T-helper 22 cell (primary cell): ENCODE results near the gene PIK3C3.
"Not testable (repeated sequence)": the region's sequence is repeated elsewhere in the genome, so short reads cannot be mapped to it uniquely, and the experiment has no call there.

Experiments
- DNase-seq: peaks from one replicate; pipeline ENCODE4 v3.0.0-alpha.2; 2020; ENCODE audit warnings: low read depth

The PIK3C3 gene

DNA sequence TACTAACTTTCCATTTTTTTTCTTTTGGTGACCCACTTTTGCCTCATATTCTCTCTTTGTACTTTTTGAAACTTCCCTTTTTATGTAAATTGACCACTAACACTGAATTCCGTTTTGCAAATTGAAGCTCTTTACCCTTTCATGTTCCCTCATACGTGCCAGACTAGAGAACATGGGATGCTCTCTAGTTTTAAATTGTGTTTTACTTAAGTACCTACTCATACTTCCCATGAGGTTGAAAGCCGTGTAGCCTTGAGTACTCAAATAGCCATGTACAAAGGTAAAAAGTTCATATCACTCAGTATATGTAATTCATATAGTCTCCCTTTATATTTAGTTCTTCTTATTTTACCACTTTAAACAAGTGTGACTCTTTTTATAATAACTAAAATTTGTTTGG is 119.7 kb downstream of the PIK3C3 start:
- DNase-seq = no peak

DNA sequence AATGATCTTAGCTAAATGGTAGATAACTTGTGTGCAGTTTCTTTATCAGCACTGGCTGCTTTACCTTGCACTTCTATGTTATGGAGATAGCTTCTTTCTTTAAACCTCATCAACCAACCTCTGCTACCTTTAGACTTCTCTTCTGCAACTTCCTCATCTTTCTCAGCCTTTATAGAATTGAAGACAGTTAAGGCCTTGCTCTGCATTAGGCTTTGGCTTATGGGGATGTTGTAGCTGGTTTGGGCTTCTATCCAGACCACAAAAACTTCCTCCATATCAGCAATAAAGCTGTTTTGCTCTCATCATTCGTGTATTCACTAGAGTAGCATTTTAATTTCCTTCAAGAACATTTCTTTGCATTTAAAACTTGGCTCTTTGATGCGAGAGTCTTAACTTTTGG is 123.7 kb downstream of the PIK3C3 start:
- DNase-seq = no peak

DNA sequence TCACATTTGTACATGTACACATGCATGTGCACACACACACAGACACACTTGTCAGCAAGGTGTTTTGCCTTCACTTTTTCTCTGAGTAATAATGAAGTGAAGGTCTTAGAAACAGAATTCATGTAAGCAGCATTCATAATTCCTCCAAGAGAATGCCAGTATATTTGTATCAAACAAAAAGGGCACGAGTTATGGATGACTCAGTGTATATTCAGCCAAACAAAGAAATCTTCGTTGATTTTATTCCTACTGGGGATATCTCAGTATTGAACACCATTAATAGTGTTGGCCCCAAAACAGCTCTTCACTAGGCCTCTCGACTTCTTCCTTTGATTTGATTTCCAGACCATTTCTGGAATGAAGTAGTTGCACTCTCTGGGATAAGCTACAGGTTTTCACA is 125.3 kb downstream of the PIK3C3 start:
- no peak for DNase-seq

DNA sequence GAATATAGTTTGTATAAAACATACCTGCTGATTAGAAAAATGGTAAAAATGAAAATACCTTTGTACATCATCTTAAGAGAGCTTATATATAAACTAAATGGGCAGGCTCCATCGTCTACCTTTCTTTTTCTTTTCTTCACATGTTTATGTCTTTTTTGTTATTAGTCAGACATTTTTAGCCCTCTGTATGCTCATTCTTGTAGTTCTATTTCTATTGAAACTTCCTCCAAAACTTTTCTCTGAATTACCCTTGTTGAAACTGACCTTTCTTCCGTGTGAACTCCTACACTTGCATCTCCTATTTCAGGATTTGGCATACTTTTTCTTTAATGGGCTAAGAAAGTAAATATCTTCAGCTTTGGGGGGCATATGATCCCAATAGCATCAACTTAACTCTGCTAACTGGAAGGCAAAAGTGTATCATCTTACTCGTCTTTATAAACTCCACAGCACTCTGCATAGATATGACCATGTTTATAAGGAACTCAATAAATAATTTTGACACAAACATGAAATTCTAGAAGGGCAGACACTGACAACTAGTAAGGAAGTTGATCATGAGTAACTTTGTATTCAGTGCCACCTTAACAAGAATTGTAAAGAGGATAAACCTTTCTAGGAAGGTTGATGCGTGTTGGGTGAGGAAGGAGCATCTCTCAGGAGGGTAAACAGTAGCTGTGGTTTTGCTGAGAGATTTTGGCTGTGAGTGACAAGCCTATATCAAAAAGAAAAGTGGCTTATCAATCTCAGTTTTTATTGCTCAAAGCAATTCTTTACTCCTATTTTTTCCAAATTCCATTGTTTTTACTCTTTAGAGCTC is 127.6 kb downstream of the PIK3C3 start:
- DNase-seq = no peak

DNA sequence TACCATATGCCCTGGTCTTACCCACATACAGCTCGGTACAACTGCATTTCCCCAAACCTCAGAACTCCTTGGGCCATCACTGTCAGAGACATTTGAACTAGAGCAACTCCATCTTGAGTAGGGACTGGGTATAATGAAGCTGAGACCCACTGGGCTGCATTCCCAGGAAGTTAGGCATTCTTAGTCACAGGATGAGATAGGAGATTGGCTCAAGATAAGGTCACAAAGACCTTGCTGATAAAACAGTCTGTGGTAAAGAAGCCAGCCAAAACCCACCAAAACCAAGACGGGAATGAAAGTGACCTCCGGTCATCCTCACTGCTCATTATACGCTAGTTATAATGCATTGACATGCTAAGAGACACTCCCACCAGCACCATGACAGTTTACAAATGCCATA is 131.3 kb downstream of the PIK3C3 start:
- no peak for DNase-seq

DNA sequence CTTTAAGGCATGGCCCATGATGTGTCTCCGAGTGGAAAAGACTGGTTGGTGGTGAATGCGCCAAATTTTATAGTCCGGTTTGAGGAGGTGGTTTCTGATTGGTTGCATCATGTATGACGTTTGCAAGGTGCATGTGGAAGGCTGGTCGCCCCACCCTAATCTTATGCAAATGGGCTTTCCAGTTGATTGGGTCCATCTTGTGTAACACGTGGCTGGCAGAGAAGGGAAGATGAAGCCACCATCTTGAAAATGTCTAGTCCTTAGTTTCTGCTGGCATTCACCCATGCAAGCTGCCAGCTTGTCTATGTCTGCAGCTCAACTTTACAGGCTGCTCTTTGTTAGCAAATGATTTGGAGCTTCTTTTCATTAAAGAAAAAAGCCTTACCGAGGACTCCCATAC is 132.2 kb downstream of the PIK3C3 start:
- no peak for DNase-seq

DNA sequence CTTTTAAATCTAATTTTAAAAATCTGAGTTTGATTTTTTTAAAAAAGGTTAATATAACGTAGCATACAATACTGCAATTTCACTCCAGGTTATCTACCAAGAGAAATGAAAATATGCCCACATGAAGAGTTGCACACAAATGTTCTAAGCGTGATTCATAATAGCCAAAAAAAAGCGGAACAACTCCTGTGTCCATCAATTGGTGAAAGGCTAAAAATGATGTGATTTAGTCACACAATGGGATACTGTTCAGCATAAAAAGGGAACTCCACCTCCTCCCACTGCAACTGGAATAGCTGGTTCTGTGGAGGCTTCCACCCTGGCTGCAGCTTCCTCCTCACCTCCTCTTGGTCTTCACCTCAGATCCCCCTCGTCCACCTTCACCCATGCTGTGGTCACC is 132.8 kb downstream of the PIK3C3 start:
- no peak for DNase-seq

DNA sequence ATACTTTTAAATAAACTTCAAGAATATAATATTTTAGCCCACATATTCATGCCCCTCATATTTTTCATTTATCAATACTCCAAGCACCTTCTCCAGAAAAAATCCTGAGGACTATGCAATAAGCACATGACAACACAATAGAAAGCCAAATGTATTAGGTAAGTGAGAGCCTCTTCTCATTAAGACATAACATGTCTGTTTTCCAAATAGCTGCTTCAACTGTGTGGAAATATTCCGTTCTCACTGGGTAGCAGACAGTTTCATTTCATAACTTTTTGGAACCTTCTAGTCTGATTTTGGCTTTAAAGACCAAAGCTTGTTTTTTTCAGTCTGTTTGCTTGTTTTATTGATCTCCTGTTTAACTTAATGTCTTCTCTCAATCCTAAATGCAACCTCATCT is 137.8 kb downstream of the PIK3C3 start:
- DNase-seq = no peak

DNA sequence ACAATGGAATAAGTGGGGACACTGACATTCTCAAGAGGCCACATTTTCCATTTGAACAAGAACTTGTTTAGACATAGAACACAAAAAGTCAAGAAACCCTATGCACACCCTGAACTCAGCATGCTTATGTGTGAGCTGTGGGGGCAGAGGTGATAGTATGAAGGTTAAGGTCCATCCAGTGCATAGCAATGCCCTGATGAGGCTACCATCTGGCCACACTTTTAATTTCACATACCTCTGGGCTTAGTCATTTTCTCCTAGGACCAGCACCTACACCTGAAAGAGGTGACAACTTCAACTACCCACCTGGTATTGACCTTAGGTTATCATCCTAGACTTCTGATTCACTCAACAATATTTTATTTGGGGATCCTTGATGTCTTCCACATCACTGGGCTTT is 139.8 kb downstream of the PIK3C3 start:
- no peak for DNase-seq

DNA sequence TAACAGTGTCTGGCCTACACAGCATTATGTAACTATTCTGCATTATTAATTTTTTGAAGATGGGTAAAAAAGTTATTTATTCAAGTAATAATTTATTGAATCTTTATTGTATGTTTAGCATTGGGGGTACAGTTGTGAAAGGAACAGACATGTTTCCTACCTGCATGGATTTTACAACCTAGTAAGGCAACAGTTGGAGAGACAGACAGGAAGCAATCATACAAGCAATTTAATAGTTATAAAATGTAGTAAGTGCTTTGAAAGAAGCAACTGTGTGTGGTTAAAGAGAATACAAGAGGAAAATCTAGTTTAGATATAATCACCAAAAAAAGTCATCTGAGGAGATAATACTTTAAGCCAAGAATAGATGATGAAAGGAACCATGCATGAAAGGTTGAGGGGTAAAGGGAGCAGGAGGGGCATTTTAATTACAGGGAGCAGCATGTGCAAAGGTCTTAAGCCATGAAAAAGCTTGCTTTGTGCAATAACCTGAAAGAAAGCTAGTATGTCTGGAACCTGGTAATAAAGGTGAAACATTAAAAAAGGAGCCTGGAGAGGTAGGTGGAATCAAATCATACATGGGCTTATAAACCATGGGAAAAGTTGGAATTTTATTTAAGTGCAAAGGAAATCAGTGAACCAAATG is 140.8 kb downstream of the PIK3C3 start:
- DNase-seq = no peak

DNA sequence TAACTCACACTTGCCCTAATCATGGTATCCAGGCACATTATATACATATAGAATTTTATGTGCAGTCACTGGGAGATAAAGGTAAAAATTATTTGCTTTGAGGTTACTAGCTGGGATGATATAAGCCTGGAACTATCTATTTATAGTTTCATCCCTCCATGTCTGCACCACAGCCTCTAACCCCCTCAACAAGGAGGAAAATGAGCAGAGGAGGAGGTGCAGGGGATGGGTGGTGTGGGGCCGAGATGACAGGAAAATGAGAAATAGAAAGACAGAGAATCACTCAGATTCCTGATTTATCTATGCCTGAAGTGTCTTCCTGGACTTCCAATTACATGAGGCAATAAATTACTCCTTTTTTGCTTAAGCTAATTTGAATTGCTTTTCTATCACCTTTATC is 145.2 kb downstream of the PIK3C3 start:
- DNase-seq = no peak

DNA sequence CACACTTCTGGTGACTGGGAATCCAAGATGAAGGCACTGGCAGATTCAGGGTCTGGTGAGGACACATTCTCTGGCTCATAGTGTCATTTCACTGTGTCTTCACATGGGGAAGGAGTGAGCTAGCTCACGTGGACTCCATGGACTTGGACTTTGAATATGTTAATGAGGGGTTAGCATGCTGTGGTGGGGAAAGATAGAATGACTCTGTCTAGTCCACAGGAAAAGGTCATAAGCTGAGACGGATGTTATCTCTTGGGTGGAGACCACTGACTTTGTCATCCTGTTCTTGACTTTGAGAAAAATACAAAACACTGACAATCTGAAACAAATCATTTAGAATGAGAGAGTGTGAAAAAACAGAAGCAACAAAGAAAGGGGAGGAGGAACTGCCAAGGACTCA is 145.9 kb downstream of the PIK3C3 start:
- no peak for DNase-seq

DNA sequence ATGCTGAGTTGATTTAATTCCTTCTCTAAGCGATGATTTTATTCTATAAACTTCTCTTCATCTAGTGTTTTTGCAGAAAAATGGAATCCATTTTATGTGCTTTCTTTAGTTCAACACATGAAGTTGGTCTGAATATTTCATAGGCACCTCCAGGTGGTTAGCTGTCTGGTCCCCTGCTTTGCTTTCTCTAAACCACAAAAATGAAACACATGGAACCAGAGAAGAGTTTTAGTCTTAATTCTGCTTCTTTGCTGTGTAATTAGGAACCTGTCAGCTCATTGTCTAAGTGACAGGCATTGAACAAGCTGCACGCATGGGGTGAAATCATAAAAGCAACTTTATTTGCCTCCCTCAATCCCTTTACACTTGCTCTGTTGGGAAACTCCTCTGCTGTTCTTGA is 150.4 kb downstream of the PIK3C3 start:
- no peak for DNase-seq

DNA sequence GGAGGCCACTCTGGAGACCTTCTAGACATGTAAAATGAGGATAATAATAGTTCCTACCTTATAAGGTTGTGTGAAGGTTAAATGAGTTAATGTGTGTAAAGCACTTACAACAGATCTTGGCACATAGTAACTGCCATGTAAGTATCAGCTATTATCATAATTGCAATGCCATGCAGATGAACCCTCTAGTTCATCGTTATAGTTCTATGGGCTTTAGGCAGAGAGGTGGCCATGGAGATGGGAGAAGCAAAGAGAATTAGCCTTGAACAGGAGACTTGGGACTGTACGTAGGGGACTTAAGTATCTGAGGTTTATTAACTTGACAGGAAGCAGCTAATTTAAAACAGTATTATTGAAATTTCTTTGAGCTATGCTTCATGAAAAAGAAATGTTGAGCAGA is 151.8 kb downstream of the PIK3C3 start:
- DNase-seq = no peak

DNA sequence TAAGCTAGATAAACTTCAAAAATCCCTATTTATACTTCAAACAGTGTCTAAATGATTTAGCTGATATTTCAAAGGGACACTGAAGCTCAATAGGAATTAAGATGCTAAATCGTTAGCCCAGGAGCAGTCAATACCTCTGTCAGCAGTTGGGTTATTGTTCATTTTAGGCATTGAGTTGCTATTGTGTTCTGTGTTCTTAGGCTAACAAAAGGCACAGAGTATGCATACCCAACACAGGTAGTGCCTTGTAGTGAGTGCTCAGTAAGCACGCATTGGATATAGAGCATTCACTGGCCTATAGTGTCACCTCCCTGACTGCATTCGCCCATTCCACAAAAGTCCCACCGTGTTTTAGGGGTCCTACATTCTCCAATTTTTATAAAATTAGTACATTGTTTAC is 152.3 kb downstream of the PIK3C3 start:
- DNase-seq = no peak

DNA sequence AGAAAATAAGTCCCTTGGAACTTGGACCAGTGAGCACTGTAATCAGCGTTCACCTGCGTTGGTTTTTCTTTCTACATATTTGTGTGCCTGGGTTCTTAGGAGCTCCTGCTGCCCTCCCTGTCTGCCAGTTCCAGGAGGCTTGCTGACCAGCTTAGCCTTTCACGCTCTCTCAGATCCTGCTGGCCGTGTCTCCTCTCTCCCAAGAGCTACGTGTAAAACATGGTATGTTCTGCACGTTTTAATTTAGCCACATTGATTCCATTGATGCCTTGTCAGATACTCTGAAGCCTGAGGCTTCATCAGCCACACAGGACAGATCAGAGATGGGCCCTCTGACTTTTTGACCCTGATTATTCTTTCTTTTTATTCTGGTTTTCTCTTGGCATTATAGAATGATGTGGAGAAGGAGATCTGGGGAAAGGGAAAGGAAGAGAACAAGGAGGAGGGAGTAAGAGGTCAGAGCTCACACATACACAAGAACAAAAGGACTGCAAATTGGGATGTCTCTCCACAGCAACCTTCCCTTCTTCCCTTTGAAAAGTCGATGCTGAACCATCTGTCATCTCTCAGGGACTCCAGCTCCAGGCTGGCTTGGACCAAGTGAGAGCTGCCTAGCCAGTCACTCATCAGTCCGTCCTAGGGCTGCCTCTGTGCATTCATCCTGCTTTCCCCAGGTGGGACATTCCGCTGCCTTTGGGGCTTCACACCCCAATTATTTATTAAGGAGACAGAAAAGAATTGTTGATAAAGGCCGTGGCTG is 152.8 kb downstream of the PIK3C3 start:
- DNase-seq = no peak

DNA sequence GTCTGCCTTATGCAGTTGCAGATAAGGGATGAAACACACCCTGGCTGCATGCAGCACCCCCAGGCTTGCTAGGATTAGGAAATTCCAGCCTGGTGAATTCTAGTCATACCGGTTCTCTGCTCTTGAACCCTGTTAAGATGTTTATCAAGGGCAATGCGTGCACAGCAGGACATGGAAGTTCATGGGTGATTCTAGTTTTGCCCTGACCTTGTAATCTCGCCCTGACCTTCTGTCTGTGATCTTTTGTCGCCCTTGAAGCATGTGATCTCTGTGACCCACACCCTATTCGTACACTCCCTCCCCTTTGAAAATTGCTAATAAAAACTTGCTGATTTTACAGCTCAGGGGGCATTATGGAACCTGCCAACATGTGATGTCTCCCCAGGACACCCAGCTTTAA is 157.1 kb downstream of the PIK3C3 start:
- DNase-seq = not testable (repeated sequence)

DNA sequence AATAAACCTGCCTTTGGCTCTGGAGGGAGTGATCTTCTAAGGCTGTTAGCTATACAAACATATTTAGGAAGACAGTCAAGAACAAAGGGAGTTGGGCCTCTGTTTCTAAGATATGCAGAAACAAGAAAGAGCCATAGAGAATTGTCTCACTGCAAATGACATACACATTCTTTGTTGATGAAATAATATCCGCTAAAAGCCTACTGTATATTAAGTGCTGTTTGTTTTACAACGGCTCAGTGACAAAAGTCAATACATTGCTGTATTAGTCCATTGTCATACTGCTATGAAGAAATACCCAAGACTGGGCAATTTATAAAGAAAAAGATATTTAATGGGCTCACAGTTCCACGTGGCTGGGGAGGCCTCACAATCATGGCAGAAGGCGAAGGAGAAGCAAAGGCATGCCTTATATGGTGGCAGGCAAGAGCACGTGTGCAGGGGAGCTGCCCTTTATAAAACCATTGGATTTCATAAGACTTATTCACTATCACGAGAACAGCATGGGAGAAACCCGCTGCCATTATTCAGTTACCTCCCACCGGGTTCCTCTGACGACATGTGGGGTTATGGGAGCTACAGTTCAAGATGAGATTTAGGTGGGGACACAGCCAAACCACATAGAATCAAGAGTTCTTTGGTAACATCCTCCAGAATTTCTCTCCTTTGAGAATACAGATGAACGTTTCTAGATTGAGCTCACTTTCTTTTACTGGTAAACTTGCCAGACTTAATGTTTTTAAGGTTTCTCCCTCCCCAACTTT is 157.8 kb downstream of the PIK3C3 start:
- no peak for DNase-seq

DNA sequence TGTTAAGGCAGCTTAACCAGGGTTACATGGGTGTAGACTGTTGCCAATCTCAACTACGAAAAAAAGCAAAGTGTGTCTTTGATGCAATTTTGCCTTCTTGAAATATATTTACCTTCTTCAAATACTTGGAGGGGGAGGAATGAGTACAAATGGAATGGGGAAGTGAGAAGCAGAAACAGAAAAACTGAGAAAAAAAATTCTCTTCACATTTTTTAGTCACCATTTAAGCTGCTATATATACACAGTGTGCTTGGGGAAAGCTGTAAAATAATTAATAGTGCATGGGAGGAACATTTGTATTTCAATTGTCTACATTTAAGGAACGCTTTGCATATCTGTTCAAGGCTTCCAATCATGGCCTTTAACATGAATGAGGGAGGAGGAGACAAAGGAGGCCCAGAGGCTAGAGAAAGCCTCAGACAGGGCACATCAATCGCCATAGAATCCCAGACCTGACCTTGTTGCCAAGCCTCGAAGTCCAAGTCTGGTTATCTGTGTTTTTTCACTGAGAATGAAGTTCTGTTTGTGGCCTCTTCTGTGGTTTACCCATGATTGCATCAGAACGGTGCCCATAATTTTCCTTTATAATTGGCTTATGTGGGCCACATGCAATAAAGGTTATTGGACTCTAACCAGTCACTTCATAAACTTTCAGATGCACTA is 158.6 kb downstream of the PIK3C3 start:
- no peak for DNase-seq

DNA sequence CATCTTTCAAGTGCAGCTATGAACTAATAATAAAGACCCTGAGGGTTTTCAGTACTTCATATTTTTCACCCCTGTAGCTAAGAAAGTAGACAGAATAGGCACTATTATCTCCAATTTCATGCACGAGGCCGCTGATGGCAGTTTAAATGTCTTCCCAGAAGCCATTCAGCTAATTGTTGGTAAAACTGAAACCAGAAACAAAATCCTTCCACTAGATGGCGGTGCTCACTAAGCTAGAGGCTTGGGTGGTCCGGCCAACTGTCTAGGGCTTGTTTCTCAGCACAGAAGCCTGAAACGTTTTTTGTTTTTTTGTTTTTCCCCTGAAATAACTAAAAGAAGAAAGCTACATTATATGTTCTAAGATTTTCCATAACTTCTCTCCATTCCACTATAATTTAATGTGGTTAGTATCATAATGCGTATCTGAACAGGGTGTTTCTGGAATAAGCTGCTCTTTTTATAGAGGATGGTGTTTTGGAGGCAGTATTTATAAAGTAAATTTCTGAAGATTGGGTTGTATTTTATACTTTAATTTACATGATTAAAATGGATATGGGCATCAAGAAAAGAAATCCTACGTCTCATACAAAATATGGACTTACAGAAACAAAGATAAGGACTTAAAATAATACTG is 159.4 kb downstream of the PIK3C3 start:
- DNase-seq = no peak

DNA sequence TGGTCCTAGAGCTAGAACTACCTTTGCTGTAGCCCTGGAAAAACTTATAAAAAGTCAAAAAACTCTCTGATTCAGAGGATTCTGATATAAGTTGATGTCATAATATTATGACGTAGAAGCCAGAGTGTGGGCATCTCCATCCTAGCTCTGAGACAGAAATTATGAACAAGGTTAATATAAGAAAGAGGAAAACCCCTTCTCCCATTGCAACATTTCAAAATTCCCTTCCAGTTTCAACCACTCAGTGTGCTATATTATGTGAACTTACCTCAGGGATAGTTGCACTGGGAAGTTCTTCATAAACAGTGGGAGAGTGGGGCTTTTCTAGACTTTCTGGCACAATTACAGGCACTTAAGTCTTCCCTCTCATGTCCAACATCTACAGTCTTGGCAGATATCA is 171.6 kb downstream of the PIK3C3 start:
- DNase-seq = no peak
